Hippocampal formation (tissue), 2 donors: ENCODE data around the gene FRY.

Experiments used
- DNase-seq, 2 donors: peaks; one replicate each; lab custom pipeline; 2025; lab: John Stamatoyannopoulos, UW

Gene FRY

GRCh38 chr13:32309312-32310133 lies 277.9 kb downstream of the FRY start:
- DNase-seq, result no peak

GRCh38 chr13:32310134-32310706 lies 278.6 kb downstream of the FRY start:
- peak in 1 of 2 donors; percentile 5 for DNase-seq

- no peak for DNase-seq
Observed at GRCh38 chr13:32311188-32311897, 279.8 kb downstream of the FRY start.

- no peak for DNase-seq
Observed at GRCh38 chr13:32314271-32315237, 283.0 kb downstream of the FRY start.

GRCh38 chr13:32315238-32316027 lies 283.9 kb downstream of the FRY start, which contains the start of the genes BRCA2 and ZAR1L:
TSS of gene BRCA2 (plus strand) at chr13:32315508. CDS start at chr13:32316461, 953 bp downstream.
TSS of gene ZAR1L (minus strand) at chr13:32315363. CDS start at chr13:32311925, 3,438 bp downstream.
- DNase-seq, result peak; percentile 45 to 77

- no peak for DNase-seq
Observed at GRCh38 chr13:32316028-32316339, 284.4 kb downstream of the FRY start.

- no peak for DNase-seq
Observed at GRCh38 chr13:32316501-32316900, 284.9 kb downstream of the FRY start.

- no peak for DNase-seq
Observed at GRCh38 chr13:32317716-32318465, 286.3 kb downstream of the FRY start.

GRCh38 chr13:32320528-32320927 lies 289.0 kb downstream of the FRY start:
- DNase-seq, result no peak

- DNase-seq, result no peak
Observed at GRCh38 chr13:32323912-32324311, 292.3 kb downstream of the FRY start.

- no peak for DNase-seq
Observed at GRCh38 chr13:32330441-32330840, 298.9 kb downstream of the FRY start.

GRCh38 chr13:32334671-32335070 lies 303.1 kb downstream of the FRY start:
- no peak for DNase-seq

GRCh38 chr13:32340914-32341313 lies 309.3 kb downstream of the FRY start:
- no peak for DNase-seq

- DNase-seq, result no peak
Observed at GRCh38 chr13:32347651-32348050, 316.1 kb downstream of the FRY start.
